ENCODE measurements around the gene CCDC106.

Gene CCDC106

DNA sequence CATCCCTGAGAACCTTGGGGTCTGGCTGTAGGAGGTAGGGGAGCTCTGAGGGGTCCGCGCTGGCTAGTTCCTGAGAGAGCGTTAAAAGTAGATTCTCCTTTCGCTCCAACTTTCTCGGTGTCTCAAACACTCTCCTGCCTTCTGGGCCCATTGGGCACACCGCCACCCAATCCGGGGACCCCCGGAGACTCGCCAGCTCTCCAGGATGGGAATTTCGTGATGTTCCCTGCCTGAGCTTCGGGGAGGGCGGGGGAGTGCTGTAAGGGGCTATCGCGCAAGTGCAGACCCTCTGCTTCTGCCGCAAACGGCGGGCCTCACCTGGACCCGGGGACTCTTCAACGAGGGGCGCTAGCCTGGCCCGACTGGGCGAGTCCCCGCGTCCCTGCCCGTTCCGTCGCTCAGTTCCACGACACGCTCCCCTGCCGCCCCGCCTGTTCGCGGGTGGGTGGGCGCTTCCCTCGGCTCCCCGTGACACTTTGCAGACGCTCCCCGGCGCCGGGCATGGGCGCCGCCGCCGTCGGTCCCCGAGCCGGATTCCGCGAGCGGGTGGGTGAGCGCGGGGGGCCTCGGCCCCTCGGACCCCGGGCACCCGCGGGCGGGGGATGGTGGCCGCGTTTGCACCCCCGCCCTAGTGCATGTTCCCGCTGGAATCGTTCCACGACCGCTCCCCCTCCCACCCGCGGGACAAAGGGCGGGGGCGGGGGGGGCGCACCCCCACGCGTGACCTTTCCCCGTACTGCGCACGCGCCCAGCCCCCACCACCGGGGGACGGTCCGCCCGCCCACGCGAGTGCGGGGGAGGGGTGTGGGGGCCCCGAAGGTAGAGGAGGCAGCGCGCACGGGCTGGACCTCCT is at the start of gene CCDC106:
CCDC106 (plus strand) TSS at position 481 of the 853 bp plus-strand sequence. CDS start 835 bp downstream, outside the sequence.
- DNase-seq: peak; percentile 57

DNA sequence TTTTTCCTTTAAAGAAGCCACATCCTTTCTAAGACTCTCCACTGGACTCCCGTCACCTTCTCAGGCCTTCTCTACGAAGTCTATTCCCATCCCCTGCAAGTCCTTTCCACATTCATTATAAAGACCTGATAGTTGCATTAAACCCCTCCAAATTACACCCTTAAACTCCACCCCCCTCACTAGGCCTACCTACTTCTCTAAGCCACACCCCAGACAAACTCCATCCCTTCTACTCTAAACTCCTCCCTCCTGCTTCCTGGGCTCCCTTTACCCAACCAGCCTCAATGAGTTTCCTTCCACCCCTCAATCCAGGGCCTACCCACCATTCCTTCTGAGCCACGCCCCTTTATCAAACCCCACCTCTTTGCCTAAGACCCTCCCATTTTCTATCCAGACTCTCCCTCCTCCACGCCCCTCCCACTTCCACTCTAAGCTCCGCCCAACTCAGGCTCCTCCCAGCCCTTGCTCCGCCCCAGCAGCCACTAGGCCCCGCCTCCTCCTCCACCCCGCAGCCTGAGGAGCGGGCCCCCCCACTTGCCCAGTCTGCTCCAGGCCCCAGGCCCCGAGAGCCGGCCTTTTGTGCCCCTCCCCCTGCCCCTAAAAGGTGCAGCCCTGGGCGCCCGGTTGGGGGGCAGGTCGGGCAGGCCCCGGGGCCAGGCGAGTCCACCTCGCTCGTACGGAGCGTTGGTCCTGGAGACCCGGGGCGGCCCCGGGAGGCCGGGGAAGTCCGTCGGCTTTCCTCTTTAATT is 49.1 kb upstream of the CCDC106 start:
- DNase-seq: peak; percentile 86

DNA sequence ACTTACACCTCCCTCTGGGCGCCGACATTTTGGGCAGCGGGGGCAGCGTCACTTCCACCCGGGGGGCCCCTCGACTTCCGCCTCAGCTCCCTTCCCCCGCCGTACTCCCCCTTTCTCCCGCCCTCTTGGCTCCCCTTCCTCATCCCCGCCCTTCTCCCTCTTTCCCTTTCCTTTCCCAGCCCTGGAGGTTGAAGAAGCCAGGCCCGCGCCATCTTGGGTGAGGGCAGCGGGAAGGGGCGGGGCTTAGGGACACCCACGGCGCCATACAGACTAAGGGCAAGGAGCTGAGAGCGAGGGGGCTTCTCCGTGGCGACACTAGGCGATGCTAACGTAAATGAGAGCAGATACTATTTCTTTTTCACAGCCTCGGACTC is 48.6 kb upstream of the CCDC106 start, which contains the start of gene FIZ1:
FIZ1 (minus strand) TSS at position 50 of the 374 bp plus-strand sequence. CDS start 1,652 bp downstream, outside the sequence.
- peak; percentile 96 for DNase-seq

DNA sequence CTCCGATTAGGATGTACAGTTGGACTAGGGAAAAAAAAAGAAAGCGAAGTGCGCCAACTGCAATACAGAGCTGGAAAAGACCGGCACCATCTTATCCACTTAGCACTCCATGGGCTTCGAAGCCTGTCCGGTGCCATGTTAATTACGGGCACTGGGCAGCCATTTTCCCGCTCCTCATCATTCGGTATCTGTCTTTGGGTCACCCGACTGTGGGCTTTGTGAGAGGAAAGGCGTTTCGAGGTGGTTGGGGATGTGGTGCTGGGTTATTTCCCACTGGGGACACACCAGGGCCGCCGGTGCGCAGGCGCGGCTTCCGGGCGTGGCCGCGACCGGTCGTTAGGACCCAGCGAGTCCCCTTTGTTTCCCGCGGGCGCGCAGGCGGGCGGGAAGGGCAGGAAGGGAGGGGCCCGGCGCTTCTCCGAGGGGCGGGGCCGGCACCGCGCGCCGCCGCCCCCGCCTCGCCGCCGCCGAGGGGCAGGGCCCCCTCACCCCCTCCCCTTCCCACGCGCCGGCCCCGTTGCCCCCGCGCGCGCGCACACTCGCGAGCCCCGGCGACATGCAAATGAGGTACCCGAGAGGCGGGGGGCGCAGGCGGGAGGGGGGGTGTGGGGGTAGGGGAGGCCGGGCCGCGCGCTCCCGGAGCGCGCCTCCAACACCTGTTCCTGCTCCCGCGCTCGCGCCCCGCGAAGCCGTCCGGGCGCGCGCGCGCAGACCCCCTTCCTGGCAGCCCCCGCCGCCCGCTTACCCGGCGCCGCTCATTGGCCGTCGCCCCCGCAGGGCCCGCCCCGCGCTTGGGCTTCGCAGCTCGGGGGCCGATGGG is 48.0 kb upstream of the CCDC106 start, which contains the start of gene ZNF524:
ZNF524 (plus strand) TSS at position 447 of the 820 bp plus-strand sequence. CDS start 1,825 bp downstream, outside the sequence.
- peak; percentile 85 for DNase-seq

DNA sequence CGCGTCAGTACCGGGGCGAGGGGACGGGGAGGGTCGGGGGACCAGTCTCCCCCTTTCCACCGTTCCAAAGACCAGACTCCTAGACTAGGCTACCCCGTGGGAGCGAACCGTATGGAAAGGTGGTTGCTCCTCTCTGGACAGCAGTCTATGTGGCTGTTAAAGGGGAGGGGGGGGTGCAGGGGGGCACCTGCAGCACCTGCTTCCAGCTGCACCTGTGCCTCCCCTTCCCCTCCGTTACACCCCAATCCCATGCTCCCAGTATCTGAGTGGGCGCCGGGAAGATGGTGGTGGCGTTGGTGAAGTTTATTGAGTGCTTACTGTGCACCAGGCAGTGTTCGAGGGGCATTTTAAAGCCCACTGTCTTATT is 47.4 kb upstream of the CCDC106 start:
- DNase-seq: no peak

DNA sequence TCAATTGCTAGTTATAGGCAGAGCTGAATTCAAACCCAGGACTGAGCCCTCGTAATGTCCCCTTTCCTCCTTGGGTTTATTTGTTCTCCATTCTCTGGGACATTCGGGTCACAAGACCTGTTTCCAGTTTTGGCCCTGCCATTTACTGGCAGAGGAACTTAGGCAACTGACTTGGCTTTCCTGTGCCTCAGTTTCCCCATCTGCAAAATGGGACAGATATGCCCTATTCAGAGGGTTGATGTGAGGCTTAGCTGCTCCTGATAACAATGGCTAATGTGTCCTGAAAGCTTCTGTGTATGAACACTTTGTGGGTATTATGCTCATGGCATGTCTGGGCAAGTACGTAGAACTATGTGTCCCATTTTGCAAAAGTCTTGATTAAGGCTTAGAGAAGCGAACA is 46.9 kb upstream of the CCDC106 start:
- no peak for DNase-seq

DNA sequence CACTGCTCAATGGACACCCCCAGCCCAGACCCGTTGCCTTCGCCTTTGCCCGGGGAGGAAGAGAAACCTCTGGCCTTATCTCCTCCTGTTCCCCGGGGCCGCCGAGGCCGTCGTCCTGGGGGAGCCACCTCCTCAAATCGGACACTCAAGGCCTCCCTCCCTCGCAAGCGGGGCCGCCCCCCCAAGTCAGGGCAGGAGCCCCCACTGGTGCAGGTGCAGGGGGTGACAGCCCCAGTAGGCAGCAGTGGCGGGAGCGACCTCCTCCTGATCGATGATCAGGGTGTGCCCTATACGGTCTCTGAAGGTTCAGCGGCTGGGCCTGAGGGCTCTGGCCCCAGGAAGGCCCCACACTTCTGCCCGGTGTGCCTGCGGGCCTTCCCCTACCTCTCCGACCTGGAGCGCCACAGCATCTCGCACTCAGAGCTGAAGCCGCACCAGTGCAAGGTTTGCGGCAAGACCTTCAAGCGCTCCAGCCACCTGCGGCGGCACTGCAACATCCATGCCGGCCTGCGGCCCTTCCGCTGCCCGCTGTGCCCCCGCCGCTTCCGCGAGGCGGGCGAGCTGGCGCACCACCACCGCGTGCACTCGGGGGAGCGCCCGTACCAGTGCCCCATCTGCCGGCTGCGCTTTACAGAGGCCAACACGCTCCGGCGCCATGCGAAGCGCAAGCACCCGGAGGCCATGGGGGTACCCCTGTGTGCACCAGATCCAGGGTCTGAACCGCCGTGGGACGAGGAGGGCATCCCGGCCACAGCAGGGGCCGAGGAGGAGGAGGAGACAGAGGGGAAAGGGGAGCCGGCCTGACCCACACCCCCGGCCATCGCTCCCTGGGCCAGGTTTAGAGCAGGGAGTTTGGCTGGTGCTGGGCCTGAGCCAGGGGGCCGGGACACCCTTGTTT is 45.7 kb upstream of the CCDC106 start:
- DNase-seq: no peak

DNA sequence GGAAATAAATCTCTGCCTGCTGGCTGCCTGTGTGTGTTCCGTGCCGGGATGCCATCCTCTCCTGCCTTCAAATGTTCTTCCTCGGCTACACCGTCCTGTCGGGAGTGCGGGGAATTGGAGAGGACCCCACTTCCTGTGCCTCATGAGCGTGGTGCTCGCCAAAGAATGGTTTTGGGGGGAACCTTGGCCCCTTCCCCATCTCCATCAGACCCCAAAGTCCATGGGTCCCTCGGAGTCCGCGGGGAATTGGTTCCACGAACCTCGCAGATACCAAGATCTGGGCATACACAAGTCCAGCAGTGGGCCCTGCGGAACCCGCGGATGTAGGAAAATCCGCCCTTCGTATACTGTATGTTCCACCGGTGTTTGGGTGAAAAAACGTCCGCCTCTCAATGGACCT is 44.9 kb upstream of the CCDC106 start:
- no peak for DNase-seq

DNA sequence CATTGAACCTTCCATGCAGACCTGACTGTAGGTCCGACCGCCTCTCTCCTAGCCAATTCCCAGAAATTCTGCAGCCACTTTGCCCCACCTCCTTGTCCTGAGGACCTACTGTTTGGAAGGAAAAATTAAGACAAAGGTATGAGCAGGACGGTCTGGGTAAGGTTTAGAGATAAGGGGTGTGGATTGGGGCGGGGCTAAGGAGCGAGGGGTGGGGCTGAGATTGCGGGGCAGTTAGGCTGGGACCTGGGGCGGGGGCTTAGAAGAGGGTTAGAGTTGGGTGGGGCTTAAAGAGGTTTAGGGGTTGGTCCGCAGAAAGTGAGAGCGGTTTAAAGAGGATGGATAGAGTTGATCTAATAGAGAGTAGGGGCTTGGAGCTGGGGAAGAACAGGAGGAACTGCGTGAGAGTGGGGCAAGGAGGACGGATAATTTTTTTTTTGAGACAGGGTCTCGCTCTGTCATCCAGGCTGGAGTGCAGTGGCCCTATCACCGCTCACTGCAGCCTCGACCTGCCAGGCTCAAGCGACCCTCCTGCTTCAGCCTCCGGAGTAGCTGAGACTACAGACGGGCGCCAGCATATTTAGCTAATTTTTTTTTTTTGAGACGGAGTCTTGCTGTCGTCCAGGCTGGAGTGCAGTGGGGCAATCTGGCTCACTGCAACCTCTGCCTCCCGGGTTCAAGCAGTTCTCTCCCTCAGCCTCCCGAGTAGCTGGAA is 44.3 kb upstream of the CCDC106 start:
- DNase-seq: no peak

DNA sequence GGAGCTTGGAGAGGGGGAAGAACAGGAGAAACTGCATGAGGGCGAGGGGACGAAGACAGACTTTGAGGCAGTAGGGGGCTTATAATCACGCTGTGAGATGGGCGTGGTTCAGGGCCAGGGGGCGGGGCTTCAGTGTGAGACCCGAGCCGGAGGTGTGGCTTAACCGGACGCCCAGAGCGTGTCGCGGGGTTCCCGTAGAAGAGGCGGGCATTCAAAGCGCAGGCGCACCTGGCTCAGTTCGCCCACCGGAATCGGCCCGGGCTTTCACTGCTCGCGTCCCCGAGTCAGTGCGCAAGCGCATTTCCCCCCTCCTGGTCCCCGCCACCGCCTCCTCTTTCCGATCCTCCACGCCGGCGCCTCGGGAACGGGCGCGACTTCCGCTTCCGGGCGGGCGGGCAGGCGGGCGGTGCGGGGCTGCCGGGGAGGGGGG is 42.8 kb upstream of the CCDC106 start:
- DNase-seq: peak; percentile 99

DNA sequence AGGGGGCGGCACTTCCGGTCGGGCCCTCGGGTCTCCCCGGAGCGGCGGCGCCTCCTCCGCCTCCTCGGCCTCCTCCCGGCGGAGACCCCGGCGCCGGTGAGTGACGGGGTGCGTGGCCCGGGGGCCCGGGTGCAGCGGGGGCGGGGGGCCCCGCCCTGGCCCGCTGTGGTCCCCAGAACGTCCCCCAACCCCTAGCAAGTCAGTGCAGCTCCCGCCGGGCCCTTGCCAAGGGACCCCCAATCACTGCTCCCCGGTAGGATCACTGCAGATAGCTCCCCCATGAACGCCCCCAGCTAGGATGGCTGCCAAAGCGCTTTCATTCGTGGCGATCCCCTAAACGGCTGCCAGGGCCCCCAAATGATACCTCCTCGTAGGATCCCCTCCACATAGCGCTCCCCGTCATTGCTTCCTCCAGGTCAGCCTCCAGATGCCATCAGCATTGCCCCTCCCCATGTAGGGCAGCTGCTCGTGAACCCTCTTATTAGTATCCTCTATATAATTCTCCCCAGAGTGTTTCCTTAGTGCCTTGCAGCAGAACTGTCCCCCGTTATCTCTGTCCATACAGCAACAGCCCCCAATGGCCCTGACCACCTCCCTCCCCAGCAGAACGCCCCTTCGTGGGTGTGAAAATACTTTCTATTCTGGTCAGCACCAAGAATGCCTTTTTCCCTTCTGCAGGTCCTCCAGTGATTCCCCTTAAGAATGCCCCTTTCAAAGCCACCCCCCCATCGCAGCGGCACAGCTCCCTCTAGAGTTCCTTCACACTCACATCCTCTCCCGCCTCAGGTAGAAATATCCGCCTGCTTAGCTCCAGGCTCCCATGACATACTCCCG is 42.2 kb upstream of the CCDC106 start, which contains the start of gene ZNF865:
ZNF865 (plus strand) TSS at position 11 of the 834 bp plus-strand sequence. CDS start 7,972 bp downstream, outside the sequence.
- DNase-seq: peak; percentile 69

DNA sequence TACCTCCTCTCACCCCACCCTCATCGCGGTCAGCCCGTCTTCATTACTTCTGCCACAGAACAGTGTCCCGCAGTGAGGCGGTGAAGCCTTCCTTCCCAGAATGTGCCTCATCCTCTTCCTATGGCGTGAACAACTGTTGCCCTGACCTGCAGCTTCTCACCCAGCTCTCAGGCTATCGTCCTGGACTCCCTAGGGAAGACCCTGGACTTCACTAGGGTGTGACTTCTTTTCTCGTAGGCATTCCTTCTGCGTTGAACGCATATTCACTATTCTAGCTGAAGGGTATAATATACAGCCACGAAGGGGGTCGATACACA is 41.6 kb upstream of the CCDC106 start:
- DNase-seq: no peak

DNA sequence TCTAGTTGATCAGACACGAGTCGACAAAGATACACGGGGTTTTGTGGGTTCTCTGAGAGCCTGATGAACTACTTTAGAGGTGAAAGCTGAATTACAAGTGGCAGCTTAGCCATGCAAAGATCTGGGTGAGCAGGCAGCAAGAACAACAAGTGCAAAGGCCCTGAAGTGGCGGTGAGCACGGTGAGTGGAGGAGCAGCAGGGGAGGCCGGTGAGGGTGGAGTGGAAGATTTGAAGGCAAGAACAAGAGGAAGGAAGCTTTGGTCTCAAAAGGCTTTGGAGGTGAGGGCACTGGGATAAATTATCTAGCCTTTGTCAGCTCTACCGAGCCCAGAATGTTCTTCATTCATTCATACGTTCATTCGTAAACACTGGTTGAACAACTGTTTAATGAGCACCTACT is 41.2 kb upstream of the CCDC106 start:
- DNase-seq: no peak

DNA sequence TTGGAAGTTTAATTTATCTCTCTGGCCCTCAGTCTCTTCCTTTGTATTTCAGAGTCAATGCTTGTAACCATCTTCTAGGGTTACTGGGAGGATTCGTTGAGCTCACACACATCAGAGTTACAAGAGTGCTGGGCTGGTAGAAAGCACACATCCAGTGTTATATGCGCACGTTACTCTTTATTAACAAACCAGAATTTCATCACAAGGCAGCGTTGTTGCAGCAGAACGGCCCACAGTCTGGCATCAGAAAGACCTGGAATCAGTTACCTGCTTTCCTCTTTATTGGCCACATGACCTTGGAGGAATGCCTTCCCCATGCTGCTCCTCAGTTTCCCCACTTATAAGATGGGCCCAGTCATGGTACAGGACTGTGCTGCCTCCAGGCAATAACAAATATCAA is 38.7 kb upstream of the CCDC106 start:
- no peak for DNase-seq

DNA sequence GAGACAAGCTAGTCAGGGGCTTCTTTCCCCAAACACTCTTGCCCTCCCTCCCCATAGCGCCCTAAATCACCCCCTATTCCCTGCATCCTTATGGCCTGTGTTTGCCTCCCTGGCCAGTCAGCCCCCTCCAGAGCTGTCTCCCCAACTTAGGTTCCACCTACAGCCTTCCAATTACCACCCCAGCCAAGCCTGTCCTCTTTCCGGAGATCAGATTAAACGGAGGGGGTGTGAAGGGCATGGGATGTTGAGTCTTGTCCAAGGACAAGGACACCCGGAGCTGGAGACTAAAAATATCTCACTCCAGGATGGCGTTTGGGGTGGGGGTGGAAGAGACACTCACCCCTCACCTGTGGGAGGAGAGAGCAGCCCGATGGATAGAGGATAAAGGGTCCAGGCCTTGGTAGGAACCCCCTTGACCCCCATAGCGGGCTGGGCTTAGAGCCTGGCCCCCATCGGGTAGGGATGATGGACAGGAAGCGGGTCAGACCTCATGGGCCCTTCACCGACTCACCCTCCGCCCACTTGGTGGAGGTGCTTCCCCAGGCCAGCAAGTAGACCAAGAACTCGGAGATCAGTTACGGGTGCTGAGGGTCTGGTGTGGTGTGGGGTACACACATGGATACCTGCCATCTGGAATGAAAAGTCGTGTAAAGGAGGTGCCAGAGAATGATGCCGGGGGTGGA is 36.6 kb upstream of the CCDC106 start:
- DNase-seq: no peak

DNA sequence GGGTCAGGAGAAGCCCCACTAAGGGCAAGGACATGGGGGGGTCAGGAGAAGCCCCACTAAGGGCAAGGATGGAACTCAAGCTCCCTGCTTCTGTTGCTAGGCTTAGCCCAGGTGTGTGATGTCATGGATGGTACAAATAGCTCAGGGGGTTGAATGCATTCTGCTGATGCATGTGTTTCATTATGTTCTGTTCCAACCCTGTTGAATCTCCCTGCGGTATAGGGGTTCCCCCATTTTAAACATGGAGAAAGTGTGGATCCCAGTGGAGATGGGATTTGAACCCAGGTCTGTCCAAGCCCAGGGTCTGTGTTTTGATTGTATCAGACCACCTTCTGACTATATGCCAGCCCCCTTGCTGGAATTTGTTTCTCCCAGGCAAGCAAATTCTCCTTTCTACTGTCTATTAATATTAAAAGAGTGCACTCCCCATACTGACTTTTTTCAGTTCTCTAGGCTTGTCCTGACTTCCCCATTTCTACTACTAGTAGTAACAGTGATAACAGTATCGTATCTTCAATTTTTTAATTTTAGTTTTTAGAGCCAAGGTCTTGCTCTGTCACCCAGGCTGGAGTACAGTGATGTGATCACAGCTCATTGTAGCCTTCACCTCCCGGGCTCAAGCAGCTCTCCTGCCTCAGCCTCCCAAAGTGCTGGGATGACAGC is 35.9 kb upstream of the CCDC106 start:
- no peak for DNase-seq

DNA sequence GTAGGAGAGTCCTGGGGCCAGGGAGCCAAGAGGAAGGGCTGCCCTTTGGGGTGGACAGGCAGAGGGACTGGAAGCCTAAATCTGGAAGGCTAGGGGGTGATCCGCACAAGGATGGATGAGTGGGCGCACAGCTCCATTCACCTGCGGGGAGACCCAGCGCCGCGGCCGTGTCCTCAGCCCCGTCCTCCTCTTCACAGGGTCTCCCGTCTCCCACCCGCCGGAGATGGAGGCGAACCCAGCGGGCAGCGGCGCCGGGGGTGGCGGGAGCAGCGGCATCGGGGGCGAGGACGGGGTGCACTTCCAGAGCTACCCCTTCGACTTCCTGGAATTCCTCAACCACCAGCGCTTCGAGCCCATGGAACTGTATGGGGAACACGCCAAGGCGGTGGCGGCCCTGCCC is 34.6 kb upstream of the CCDC106 start:
- DNase-seq: no peak

DNA sequence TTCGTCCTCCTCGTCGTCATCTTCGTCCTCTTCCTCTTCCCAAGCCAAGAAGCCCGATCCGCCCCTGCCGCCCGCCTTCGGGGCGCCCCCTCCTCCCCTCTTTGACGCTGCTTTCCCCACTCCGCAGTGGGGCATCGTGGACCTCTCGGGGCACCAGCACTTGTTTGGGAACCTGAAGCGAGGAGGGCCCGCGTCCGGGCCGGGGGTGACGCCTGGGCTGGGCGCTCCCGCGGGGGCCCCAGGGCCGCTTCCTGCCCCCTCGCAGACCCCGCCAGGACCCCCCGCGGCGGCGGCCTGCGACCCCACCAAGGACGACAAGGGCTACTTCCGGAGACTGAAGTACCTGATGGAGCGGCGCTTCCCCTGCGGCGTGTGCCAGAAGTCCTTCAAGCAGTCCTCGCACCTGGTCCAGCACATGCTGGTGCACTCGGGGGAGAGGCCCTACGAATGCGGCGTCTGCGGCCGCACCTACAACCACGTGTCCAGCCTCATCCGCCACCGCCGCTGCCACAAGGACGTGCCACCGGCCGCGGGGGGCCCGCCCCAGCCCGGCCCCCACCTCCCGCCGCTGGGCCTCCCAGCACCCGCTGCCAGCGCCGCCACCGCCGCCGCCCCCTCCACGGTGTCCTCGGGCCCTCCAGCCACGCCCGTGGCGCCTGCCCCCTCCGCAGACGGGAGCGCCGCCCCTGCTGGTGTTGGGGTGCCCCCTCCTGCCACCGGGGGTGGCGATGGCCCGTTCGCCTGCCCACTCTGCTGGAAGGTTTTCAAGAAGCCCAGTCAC is 33.9 kb upstream of the CCDC106 start:
- DNase-seq: no peak
